Smooth muscle cell of the umbilical artery (primary cell): Measurements from ENCODE around the gene MFAP3L. TPM values are rescaled to one million over a fixed set of nuclear protein-coding genes. Genes with fewer than 3 reads are reported as not detected.

Source experiments
- total RNA-seq: library from RNA; depleted of rRNA; stranded (reverse); fragments of >200 nt; gene quantifications from 2 replicates; pipeline ENCODE4 v1.2.3, GENCODE V29; 2014

MFAP3L gene
- 3.0 and 4.1 TPM in 2 replicates for total RNA-seq

DNA sequence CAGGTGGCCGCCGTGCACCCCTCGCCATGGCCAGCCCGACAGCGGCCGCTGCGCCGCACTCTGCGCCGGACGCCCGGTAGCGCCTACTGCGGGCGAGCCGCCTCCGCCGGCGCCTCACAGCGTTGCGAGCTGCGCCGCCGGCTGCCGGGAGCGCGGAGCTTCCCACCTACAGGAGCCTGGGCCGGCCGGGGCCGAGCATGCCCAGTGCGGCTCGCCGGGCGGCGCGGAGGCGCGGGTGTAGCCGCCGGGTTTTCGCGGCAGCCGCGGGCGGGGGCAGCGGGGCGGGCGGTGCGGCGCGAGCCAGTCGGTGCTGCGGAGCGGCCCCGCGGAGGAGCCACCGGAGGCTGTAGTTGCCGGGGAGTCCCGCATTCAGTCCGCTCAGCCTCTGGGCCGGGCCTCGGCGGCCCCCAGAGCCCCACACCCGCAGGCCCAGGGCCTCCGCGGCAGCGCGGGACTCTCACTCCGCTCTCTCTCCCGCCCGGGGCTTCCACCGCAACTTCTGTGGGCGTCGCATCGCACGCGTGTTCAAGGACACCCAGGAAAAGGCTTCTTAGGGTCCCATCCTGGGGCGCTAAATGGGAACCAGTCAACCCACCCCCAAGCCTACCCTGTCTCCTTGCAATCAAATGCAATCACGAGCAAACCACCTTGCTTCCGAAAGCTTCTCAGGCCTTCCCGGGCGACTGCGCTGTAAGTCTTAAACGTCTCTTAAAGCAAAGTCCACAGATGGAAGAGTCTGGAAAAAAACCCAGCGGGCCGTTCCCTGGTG, at the start of gene MFAP3L:
Gene MFAP3L (minus strand): TSS at position 143 of the 769 bp plus-strand sequence. CDS start 20,518 bp downstream, outside the sequence.

Other genes starting within 250 kb of the MFAP3L start
- 1.8 and 5.4 TPM in 2 replicates for gene AADAT, start 63.6 kb upstream of the MFAP3L start, total RNA-seq